NB4 (cell line): ENCODE measurements around the gene SEMA5A.

Experiments used
- DNase-seq: peaks from one replicate; pipeline ENCODE4 v3.0.0; 2010; ENCODE audit warnings: low read depth
- H3K4me3 ChIP-seq: one replicate; pipeline ENCODE4 v1.5.1; 2011; ENCODE audit warnings: mild to moderate bottlenecking, low read depth, low read length, moderate library complexity
- MYC ChIP-seq: IDR thresholded peaks from 2 replicates; pipeline ENCODE4 v1.6.1; 2011; ENCODE audit warnings: low read depth, low read length
- POLR2A ChIP-seq: IDR thresholded peaks from 2 replicates; pipeline ENCODE4 v1.6.1; 2011; ENCODE audit warnings: mild to moderate bottlenecking; ENCODE audit not compliant: insufficient read length; ENCODE audit errors: extremely low read depth
- TF ChIP-seq, protein P1 (sequence below): IDR thresholded peaks from one replicate; pipeline ENCODE4 v1.5.1; 2012; ENCODE audit warnings: low read depth, low read length
- TF ChIP-seq, protein P2 (sequence below): IDR thresholded peaks from 2 replicates; pipeline ENCODE4 v1.6.1; 2011; ENCODE audit warnings: low read depth, low read length

SEMA5A gene

DNA sequence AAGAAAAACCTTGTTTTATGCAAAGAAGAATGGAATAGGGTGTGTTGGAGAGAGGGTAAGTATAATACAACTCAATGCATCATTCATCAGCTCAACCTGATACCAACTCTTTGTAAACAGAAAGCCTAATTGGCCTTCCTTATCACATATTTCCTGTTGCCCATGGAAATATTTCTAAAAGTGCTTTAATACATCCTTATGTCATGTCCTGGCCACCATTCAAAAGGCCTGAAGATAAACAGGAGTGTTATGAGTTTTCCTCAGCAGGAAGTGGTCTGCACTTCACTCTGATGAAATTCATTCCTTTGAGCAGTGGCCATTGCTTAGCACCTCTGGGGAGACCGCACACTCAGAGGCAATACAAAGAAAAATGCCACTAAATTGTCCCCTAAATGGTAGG, 511.2 kb downstream of the SEMA5A start:
- H3K4me3 ChIP-seq: no peak overlapping the region
- no peak for TF ChIP-seq MYC
- no peak for TF ChIP-seq POLR2A
- TF ChIP-seq, protein P1, sequence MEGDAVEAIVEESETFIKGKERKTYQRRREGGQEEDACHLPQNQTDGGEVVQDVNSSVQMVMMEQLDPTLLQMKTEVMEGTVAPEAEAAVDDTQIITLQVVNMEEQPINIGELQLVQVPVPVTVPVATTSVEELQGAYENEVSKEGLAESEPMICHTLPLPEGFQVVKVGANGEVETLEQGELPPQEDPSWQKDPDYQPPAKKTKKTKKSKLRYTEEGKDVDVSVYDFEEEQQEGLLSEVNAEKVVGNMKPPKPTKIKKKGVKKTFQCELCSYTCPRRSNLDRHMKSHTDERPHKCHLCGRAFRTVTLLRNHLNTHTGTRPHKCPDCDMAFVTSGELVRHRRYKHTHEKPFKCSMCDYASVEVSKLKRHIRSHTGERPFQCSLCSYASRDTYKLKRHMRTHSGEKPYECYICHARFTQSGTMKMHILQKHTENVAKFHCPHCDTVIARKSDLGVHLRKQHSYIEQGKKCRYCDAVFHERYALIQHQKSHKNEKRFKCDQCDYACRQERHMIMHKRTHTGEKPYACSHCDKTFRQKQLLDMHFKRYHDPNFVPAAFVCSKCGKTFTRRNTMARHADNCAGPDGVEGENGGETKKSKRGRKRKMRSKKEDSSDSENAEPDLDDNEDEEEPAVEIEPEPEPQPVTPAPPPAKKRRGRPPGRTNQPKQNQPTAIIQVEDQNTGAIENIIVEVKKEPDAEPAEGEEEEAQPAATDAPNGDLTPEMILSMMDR: no peak
- TF ChIP-seq, protein P2, sequence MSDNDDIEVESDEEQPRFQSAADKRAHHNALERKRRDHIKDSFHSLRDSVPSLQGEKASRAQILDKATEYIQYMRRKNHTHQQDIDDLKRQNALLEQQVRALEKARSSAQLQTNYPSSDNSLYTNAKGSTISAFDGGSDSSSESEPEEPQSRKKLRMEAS: no peak
- DNase-seq: no peak

DNA sequence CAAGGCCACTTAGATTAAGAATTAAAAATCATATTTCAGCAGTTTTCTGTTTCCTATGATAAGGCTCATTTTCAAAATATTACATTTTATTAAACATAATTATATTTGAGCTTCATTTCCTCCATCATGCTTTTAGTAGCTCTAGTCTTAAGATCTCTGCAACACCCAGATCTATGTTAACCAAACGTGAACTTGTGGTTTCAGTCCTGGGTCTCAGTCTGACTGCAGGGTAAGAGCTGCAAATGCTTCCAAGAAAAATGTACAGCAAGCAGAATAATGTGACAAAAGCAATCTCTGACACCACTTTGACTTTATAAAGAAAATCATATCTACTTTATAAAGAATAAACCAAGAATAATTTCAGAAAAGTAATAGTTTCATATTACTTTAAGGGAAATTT, 512.4 kb downstream of the SEMA5A start:
- TF ChIP-seq, protein P1: no peak
- no peak for TF ChIP-seq POLR2A
- no peak for TF ChIP-seq MYC
- TF ChIP-seq, protein P2: no peak
- DNase-seq: no peak
- H3K4me3 ChIP-seq: no peak overlapping the region

DNA sequence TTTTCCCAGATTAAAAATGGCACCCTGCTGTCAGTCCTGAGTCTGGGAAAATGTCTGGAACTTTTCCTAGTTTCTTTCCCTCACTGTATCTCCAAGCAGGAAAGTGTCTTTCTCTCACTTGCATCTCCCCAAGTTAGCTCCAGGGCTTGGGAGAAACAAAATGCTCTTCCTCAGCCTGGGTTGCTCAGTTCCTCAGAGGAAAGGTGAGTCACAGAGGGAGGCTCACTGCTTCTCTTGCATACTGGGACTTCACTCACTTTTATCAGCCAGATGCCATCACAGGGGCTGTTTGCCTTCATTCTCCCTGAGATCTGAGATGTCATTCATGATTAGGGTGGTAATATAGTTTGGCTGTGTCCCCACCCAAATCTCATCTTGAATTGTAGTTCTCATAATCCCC, 519.9 kb downstream of the SEMA5A start:
- DNase-seq: no peak
- no peak overlapping the region for H3K4me3 ChIP-seq
- TF ChIP-seq, protein P2: no peak
- TF ChIP-seq MYC (no peak), POLR2A (no peak)
- TF ChIP-seq, protein P1: no peak

DNA sequence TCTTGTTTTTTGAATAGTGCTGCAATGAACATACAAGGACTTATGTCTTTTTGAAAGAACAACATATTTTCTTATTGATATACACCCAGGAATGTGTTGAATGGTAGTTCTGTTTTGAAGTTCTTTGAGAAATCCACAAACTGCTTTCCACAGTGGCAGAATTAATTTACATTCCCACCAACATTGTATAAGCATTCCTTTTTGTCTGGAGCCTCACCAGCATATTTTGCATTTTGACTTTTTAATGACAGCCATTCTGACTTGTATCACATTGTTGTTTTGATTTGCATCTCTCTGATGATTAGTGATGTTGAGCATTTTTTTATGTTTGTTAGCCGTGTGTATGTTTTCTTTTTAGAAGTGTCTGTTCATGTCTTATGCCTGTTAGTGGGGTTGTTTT, 524.9 kb downstream of the SEMA5A start:
- DNase-seq: no peak
- H3K4me3 ChIP-seq: no peak overlapping the region
- TF ChIP-seq, protein P1: no peak
- TF ChIP-seq MYC: no peak
- TF ChIP-seq POLR2A: no peak
- TF ChIP-seq, protein P2: no peak

DNA sequence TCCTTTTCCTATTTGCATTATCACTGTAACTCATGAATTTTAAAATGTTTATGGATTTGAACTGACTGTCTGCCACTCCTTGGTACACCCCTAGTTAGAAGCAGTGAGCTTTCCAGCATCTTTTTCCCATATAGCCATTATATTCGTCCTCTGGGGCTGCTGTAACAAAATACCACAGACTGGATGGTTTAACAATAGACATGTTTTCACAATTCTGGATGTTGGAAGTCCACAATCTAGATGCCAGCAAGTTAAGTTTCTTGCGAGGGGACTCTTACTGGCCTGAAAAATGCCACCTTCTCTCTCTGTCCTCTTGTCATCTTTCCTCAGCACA, 530.0 kb downstream of the SEMA5A start:
- H3K4me3 ChIP-seq: no peak overlapping the region
- no peak for DNase-seq
- TF ChIP-seq, protein P1: no peak
- TF ChIP-seq, protein P2: no peak
- TF ChIP-seq POLR2A: no peak
- no peak for TF ChIP-seq MYC
